Smooth muscle cell of the brain vasculature (primary cell): ENCODE measurements around the gene TRA2A.

Experiments
- DNase-seq: peaks from one replicate; pipeline ENCODE4 v3.0.0-alpha.2; 2012; ENCODE audit warnings: low read depth, low spot score

TRA2A gene

GRCh38 chr7:23470330-23471105 lies 61.3 kb downstream of the TRA2A start, which contains the start of gene IGF2BP3:
TSS of gene IGF2BP3 (minus strand) at chr7:23470491. CDS start at chr7:23470110, 381 bp downstream.
- DNase-seq, result peak; percentile 91

- DNase-seq, result no peak
These were observed 61.9 kb downstream of the TRA2A start for GRCh38 chr7:23469961-23470250.

GRCh38 chr7:23469150-23469960 lies 62.4 kb downstream of the TRA2A start:
- no peak for DNase-seq

GRCh38 chr7:23468526-23469149 lies 63.1 kb downstream of the TRA2A start:
- DNase-seq, result no peak

- DNase-seq, result no peak
These were observed 63.8 kb downstream of the TRA2A start for GRCh38 chr7:23467806-23468525.

- no peak for DNase-seq
These were observed 64.4 kb downstream of the TRA2A start for GRCh38 chr7:23467291-23467805.

- peak; percentile 29 for DNase-seq
These were observed 68.9 kb downstream of the TRA2A start for GRCh38 chr7:23462846-23463245.

- DNase-seq, result no peak
These were observed 73.7 kb downstream of the TRA2A start for GRCh38 chr7:23458044-23458443.

- DNase-seq, result no peak
These were observed 75.7 kb downstream of the TRA2A start for GRCh38 chr7:23456093-23456492.

- no peak for DNase-seq
These were observed 76.8 kb downstream of the TRA2A start for GRCh38 chr7:23454881-23455526.
